OCI-LY3 (cell line): ENCODE data around the gene S100Z.

Experiments used
- H2AFZ ChIP-seq: fragments of 200-600, 300-600 bp; shearing (Covaris generic); 2 replicates; pipeline ENCODE4 v1.6.0; 2014; ENCODE audit warnings: antibody characterized with exemption, low read depth, low read length
- H3K27ac ChIP-seq: fragments of 200-600, 300-600 bp; sonication (generic); 2 replicates; pipeline ENCODE4 v1.5.1; 2014; ENCODE audit warnings: mild to moderate bottlenecking, low read length, moderate library complexity, mixed read lengths
- H3K27me3 ChIP-seq: fragments of 200-600, 300-600 bp; sonication (generic); 2 replicates; pipeline ENCODE4 v1.6.1; 2014; ENCODE audit warnings: low read depth, low read length, mixed read lengths
- H3K36me3 ChIP-seq: fragments of 200-600, 300-600 bp; sonication (generic); replicated peaks from 2 replicates; pipeline ENCODE3; 2014; ENCODE audit warnings: low read depth, low read length, mixed read lengths
- H3K4me1 ChIP-seq: fragments of 300-600, 200-600 bp; sonication (generic); 2 replicates; pipeline ENCODE4 v1.6.1; 2014; ENCODE audit warnings: low read length, mixed read lengths
- H3K4me2 ChIP-seq: fragments of 200-600, 300-600 bp; sonication (generic); 2 replicates; pipeline ENCODE4 v1.6.1; 2014; ENCODE audit warnings: low read length, mixed read lengths
- H3K4me3 ChIP-seq: fragments of 300-600, 200-600 bp; sonication (generic); 2 replicates; pipeline ENCODE4 v1.5.1; 2014; ENCODE audit warnings: antibody characterized with exemption, mild to moderate bottlenecking, low read length, moderate library complexity
- H3K79me2 ChIP-seq: fragments of 300-600, 200-600 bp; shearing (Covaris generic); 2 replicates; pipeline ENCODE4 v1.6.1; 2014; ENCODE audit warnings: mild to moderate bottlenecking, low read length, mixed read lengths
- H3K9ac ChIP-seq: fragments of 300-600, 200-600 bp; shearing (Covaris generic); 2 replicates; pipeline ENCODE4 v1.6.0; 2014; ENCODE audit warnings: mild to moderate bottlenecking, low read length, moderate library complexity
- H3K9me3 ChIP-seq: fragments of 200-600, 300-600 bp; shearing (Covaris generic); 2 replicates; pipeline ENCODE4 v1.6.1; 2014; ENCODE audit warnings: low read length, mixed read lengths; ENCODE audit not compliant: insufficient read depth
- H4K20me1 ChIP-seq: fragments of 200-600, 300-600 bp; sonication (generic); 2 replicates; pipeline ENCODE4 v1.6.1; 2016; ENCODE audit warnings: low read length, mixed read lengths; ENCODE audit not compliant: insufficient read depth
- EZH2phosphoT487 ChIP-seq: fragments of 200-600 bp; shearing (Covaris generic); IDR thresholded peaks from 2 replicates; pipeline ENCODE4 v1.6.1; 2018; ENCODE audit warnings: antibody characterized with exemption, mixed run types, low read depth
- TF ChIP-seq, protein P1 (sequence below): fragments of 200-600, 300-600 bp; sonication (generic); IDR thresholded peaks from 2 replicates; pipeline ENCODE4 v1.5.1; 2014; ENCODE audit warnings: antibody characterized with exemption, low read length, low read depth

S100Z gene

DNA sequence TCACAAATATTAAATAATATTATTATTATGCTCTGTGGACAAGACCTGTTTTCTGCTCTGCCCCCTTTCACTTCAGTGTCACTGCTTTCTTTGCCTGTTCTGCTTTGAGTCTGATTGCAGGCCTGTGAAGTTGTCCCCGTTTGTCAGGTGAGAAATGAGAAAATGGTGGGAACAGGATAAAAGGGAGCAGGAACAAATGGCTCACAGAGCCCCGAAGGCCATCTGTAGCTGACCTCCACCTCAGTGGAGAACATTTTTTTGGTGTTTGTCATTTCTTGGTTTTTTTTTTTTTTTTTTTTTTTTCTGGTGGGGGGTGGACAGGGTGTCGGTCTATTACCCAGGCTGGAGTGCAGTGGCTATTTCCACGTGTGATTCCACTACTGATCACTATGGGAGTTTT, 13.2 kb upstream of the S100Z start:
- Histone ChIP-seq H3K27me3 (no peaks in the 10 kb centered on the region), H3K9me3 (no peaks in the 10 kb centered on the region), H3K4me2 (no peak overlapping the region), H2AFZ (no peak overlapping the region), H3K9ac (no peak overlapping the region), H3K4me1 (no peaks in the 10 kb centered on the region), H3K79me2 (no peaks in the 10 kb centered on the region), H3K4me3 (no peak overlapping the region), H3K27ac (no peak overlapping the region), H3K36me3 (no peaks in the 10 kb centered on the region), H4K20me1 (no peaks in the 10 kb centered on the region)
- TF ChIP-seq, protein P1, sequence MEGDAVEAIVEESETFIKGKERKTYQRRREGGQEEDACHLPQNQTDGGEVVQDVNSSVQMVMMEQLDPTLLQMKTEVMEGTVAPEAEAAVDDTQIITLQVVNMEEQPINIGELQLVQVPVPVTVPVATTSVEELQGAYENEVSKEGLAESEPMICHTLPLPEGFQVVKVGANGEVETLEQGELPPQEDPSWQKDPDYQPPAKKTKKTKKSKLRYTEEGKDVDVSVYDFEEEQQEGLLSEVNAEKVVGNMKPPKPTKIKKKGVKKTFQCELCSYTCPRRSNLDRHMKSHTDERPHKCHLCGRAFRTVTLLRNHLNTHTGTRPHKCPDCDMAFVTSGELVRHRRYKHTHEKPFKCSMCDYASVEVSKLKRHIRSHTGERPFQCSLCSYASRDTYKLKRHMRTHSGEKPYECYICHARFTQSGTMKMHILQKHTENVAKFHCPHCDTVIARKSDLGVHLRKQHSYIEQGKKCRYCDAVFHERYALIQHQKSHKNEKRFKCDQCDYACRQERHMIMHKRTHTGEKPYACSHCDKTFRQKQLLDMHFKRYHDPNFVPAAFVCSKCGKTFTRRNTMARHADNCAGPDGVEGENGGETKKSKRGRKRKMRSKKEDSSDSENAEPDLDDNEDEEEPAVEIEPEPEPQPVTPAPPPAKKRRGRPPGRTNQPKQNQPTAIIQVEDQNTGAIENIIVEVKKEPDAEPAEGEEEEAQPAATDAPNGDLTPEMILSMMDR: no peak
- TF ChIP-seq EZH2phosphoT487: no peak

DNA sequence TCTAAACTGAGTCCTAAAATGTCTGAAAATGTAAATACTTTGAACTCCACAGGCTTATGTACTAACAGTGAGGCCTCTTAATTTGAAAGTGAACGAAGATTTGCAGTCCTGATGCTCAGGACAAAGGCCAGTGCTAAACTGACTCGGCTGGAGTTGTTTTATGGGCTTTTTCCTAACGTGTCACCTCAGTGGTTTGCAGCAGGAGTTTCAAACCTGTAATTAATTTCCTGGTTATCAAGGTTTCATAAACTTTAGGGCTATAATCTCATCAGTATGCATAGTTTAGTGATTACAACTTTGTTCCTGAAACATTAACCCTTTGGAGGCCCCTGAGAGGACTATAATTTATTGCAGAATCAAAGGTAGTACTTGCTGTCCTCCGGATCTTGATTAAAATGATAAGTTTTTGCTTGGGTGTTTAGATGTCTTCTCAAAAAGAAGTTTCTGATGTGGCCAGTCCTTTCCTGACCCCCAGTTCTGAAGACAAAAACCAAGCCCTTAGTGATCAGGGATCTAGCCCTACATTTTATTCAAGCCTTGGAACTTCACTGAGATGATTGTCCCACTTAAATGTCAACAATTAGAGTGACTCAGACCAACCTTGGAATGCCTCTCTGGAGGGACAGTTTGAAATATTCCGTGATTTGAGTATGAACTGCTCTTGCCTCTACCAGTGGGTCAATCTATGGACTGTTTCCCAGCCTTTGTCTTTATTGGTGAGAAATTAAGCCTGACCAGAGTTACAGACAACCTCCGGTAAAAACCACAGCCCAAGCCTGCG, 11.1 kb upstream of the S100Z start:
- no peak overlapping the region for H3K9ac ChIP-seq
- H4K20me1 ChIP-seq: no peaks in the 10 kb centered on the region
- no peak overlapping the region for H2AFZ ChIP-seq
- TF ChIP-seq, protein P1: no peak
- TF ChIP-seq EZH2phosphoT487: no peak
- no peaks in the 10 kb centered on the region for H3K36me3 ChIP-seq
- H3K4me2 ChIP-seq: no peak overlapping the region
- no peaks in the 10 kb centered on the region for H3K27me3 ChIP-seq
- H3K4me1 ChIP-seq: no peaks in the 10 kb centered on the region
- H3K4me3 ChIP-seq: no peak overlapping the region
- H3K27ac ChIP-seq: no peak overlapping the region
- no peaks in the 10 kb centered on the region for H3K9me3 ChIP-seq
- no peaks in the 10 kb centered on the region for H3K79me2 ChIP-seq

DNA sequence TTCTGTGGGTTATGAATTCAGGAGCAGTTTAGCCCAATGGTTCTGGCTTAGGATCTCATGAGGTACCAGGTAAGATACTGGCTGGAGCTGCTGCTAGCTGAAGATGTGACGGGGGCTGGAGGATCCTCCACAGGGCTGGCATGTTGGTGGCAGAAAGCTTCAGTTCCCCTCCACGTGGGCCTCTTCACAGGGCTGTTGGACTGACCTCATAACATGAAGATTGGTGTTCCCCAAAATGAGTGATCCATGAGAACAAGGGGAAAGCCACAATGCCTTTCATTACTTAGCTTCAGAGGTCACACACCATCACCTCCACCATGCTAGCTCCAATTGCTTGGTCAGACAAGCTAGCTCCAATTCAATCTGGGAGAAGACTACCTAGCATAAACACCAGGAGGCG, 8.5 kb upstream of the S100Z start:
- Histone ChIP-seq H3K4me1 (no peaks in the 10 kb centered on the region), H3K79me2 (no peaks in the 10 kb centered on the region), H3K27ac (no peak overlapping the region), H3K9me3 (no peaks in the 10 kb centered on the region), H2AFZ (no peak overlapping the region), H3K27me3 (no peaks in the 10 kb centered on the region), H4K20me1 (no peaks in the 10 kb centered on the region), H3K9ac (no peak overlapping the region), H3K4me2 (no peak overlapping the region), H3K36me3 (no peaks in the 10 kb centered on the region), H3K4me3 (no peak overlapping the region)
- TF ChIP-seq, protein P1: no peak

DNA sequence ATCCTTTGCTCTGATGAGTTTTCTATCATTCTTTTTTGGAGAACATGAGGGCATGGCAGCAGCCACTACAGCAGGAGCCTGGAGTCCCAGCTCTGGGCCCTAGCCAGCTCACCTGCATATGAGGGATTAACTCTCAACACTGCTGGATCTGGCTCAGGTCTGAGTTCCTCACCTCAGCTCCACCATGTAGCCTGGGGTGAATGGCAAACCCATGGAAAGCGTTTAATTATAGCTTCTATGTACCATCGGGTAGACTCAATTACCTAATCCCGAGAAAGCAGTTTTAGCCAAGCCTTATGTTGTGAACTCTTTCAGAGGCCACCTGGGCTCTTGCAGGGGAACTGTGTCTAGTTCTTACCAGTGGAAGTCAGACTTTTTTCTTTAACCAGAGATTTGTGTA, 3.9 kb upstream of the S100Z start:
- H3K9me3 ChIP-seq: no peaks in the 10 kb centered on the region

More for the DNA sequence above, 3.9 kb upstream of the S100Z start:
- Histone ChIP-seq H2AFZ (no peak overlapping the region), H3K4me2 (no peak overlapping the region), H3K27me3 (no peaks in the 10 kb centered on the region), H3K36me3 (no peaks in the 10 kb centered on the region), H3K4me3 (no peak overlapping the region), H3K27ac (no peak overlapping the region), H3K4me1 (no peaks in the 10 kb centered on the region), H3K9ac (no peak overlapping the region), H4K20me1 (no peaks in the 10 kb centered on the region), H3K79me2 (no peaks in the 10 kb centered on the region)
- no peak for TF ChIP-seq EZH2phosphoT487
- TF ChIP-seq, protein P1: no peak
